IgD-negative memory B cell (primary cell): ENCODE results near the gene BICDL2. TPM values are rescaled to one million over a fixed set of nuclear protein-coding genes. Genes with fewer than 3 reads are reported as not detected.
"Not testable (repeated sequence)": the region's sequence is repeated elsewhere in the genome, so short reads cannot be mapped to it uniquely, and the experiment has no call there.

Experiments
- H3K27ac Mint-ChIP-seq, 3 donors: one replicate each; pipeline ENCODE4 v1.8.0; 2020 to 2022; ENCODE audit warnings: mild to moderate bottlenecking in 3 of 3, mixed read lengths in 3 of 3, moderate library complexity in 1 of 3
- H3K27me3 Mint-ChIP-seq: one replicate; pipeline ENCODE4 v1.8.0; 2021; ENCODE audit warnings: mixed read lengths
- H3K36me3 Mint-ChIP-seq: one replicate; pipeline ENCODE4 v1.8.0; 2020; ENCODE audit warnings: mild to moderate bottlenecking, mixed read lengths
- H3K4me1 Mint-ChIP-seq, 3 donors: one replicate each; pipeline ENCODE4 v1.8.0; 2020 to 2022; ENCODE audit warnings: mixed read lengths in 3 of 3, mild to moderate bottlenecking in 1 of 3
- H3K4me3 Mint-ChIP-seq, 4 donors: one replicate each; pipeline ENCODE4 v1.8.0; 2020 to 2022; ENCODE audit warnings: mild to moderate bottlenecking in 4 of 4, mixed read lengths in 4 of 4, moderate library complexity in 3 of 4
- H3K9me3 Mint-ChIP-seq, 3 donors: one replicate each; pipeline ENCODE4 v1.8.0; 2020 to 2021; ENCODE audit warnings: mixed read lengths in 3 of 3, mild to moderate bottlenecking in 1 of 3
- polyA plus RNA-seq: library from polyadenylated mRNA; unstranded; fragments of 300-500 nt; fragmentation: Illumina TruSeq; gene quantifications from one replicate; pipeline ENCODE4 v1.2.3, GENCODE V29; 2021

The BICDL2 gene
- not detected for polyA plus RNA-seq

GRCh38 chr16:3036726-3037315, at the start of gene BICDL2:
Gene BICDL2 (minus strand): TSS chr16:3036944. CDS start chr16:3035496, 1,448 bp downstream.
- peaks cover 0 to 11% (median 3%) of the 10 kb centered on the region in 3 donors for H3K4me1 Mint-ChIP-seq
- H3K36me3 Mint-ChIP-seq: peaks cover 3% of the 10 kb centered on the region
- H3K4me3 Mint-ChIP-seq: peak within 1 kb of the TSS in 3 of 4 donors; percentile 25 to 89 (median 86)
- H3K9me3 Mint-ChIP-seq: no peaks in the 10 kb centered on the region
- H3K27ac Mint-ChIP-seq: no peak within 1 kb of the TSS
- H3K27me3 Mint-ChIP-seq: peaks cover 54% of the 10 kb centered on the region

- H3K36me3 Mint-ChIP-seq: no peaks in the 10 kb centered on the region
- H3K4me1 Mint-ChIP-seq: no peaks in the 10 kb centered on the region
- no peaks in the 10 kb centered on the region for H3K9me3 Mint-ChIP-seq
- peaks cover 3% of the 10 kb centered on the region for H3K27me3 Mint-ChIP-seq
- H3K4me3 Mint-ChIP-seq: no peak overlapping the region
- no peak overlapping the region for H3K27ac Mint-ChIP-seq
These were observed 49.3 kb upstream of the BICDL2 start for GRCh38 chr16:3085868-3086595.

DNA sequence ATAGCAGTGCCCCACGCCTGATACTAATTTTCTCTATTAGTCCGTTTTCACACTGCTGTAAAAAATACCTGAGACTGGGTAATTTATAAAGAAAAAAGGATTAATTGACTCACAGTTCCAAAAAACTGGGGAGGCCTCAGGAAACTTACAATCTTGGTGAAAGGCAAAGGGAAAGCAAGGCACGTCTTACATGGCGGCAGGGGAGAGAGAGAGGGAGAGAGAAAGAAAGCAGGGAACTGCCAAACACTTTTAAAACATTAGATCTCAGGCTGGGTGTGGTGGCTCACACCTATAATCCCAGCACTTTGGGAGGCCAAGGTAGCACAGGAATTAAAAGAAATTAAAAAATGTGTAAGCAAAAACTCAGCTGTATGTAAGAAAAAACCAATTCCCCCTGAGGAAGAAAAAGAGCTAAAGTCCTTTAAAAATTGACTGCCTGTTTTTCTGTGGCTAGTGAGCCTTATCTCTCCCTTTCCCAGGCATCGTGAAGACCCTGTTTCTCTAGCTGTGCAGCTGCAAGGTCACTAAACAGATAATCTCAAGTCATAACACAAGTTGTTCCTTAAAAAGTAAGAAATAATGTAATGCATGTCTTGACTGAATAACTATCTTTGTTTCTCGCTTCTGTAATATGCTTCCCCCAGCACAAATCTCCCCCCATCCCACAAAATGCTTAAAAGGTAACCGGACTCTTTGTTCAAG, 48.4 kb upstream of the BICDL2 start:
- no peaks in the 10 kb centered on the region for H3K9me3 Mint-ChIP-seq
- peak overlapping the region in 1 of 4 donors; percentile 37 for H3K4me3 Mint-ChIP-seq
- H3K36me3 Mint-ChIP-seq: no peaks in the 10 kb centered on the region
- no peaks in the 10 kb centered on the region for H3K4me1 Mint-ChIP-seq
- peaks cover 3% of the 10 kb centered on the region for H3K27me3 Mint-ChIP-seq
- no peak overlapping the region for H3K27ac Mint-ChIP-seq

- H3K36me3 Mint-ChIP-seq: no peaks in the 10 kb centered on the region
- H3K4me1 Mint-ChIP-seq: no peaks in the 10 kb centered on the region
- H3K4me3 Mint-ChIP-seq: peak overlapping the region in 1 of 4 donors; percentile 37
- no peak overlapping the region for H3K27ac Mint-ChIP-seq
- peaks cover 0 to 1% (median 0%) of the 10 kb centered on the region in 3 donors for H3K9me3 Mint-ChIP-seq
- H3K27me3 Mint-ChIP-seq: peaks cover 3% of the 10 kb centered on the region
These were observed 47.7 kb upstream of the BICDL2 start for GRCh38 chr16:3084491-3084890.

- H3K27ac Mint-ChIP-seq, H3K27me3 Mint-ChIP-seq, H3K9me3 Mint-ChIP-seq, H3K4me3 Mint-ChIP-seq, H3K36me3 Mint-ChIP-seq, H3K4me1 Mint-ChIP-seq: not testable (repeated sequence)
These were observed 46.7 kb upstream of the BICDL2 start for GRCh38 chr16:3083408-3083807.

DNA sequence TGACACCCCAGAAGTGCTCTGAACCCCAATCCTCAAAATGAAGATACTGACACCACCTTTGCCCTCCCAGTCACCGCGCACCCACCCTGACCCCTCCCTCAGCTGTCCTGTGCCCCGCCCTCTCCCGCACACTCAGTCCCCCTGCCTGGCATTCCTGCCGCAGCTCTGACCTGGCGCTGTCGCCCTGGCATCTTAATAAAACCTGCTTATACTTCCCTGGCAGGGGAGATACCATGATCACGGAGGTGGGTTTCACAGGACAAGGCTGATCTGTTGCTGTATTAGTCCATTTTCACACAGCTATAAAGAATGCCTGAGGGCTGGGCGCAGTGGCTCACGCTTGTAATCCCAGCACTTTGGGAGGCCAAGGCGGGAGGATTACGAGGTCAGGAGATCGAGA, 45.2 kb upstream of the BICDL2 start:
- not testable (repeated sequence) for H3K36me3 Mint-ChIP-seq, H3K27ac Mint-ChIP-seq, H3K9me3 Mint-ChIP-seq, H3K4me1 Mint-ChIP-seq, H3K4me3 Mint-ChIP-seq, H3K27me3 Mint-ChIP-seq

GRCh38 chr16:3080024-3080423, 43.3 kb upstream of the BICDL2 start:
- peaks cover 8 to 20% (median 14%) of the 10 kb centered on the region in 3 donors for H3K4me1 Mint-ChIP-seq
- H3K9me3 Mint-ChIP-seq: peaks cover 1 to 4% (median 2%) of the 10 kb centered on the region in 3 donors
- no peaks in the 10 kb centered on the region for H3K36me3 Mint-ChIP-seq
- H3K27ac Mint-ChIP-seq: no peak overlapping the region
- no peaks in the 10 kb centered on the region for H3K27me3 Mint-ChIP-seq
- H3K4me3 Mint-ChIP-seq: no peak overlapping the region

DNA sequence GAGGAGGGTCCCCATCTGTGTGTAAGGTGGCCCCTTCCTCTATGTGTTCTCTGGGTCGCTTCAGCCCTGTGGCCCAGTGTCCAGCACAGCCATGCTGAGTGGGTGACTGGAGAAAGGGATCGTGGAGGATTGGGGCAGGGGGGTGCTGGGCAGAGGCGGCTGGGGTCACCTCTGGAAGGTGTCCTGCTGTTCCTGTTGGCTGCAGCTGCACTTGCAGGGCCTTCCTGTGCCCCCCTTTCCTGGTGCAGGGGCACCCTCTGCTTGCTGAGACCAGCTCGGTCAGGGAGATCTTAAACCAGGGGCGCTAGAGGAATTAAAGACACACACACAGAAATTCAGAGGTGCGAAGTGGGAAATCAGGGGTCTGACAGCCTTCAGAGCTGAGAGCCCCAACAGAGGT, 39.8 kb upstream of the BICDL2 start:
- Mint-ChIP-seq H3K4me3 (peak overlapping the region in 2 of 4 donors; percentile 34 to 89), H3K27ac (peak overlapping the region in 2 of 3 donors; percentile 9 to 56), H3K36me3 (no peaks in the 10 kb centered on the region), H3K9me3 (peaks cover 1 to 4% (median 4%) of the 10 kb centered on the region in 3 donors), H3K27me3 (no peaks in the 10 kb centered on the region), H3K4me1 (peaks cover 11 to 39% (median 29%) of the 10 kb centered on the region in 3 donors)

GRCh38 chr16:3075946-3076345, 39.2 kb upstream of the BICDL2 start:
- Mint-ChIP-seq H3K4me1 (peaks cover 11 to 41% (median 29%) of the 10 kb centered on the region in 3 donors), H3K27ac (peak overlapping the region in 1 of 3 donors; percentile 94)
- not testable (repeated sequence) for H3K27me3 Mint-ChIP-seq, H3K36me3 Mint-ChIP-seq, H3K4me3 Mint-ChIP-seq, H3K9me3 Mint-ChIP-seq

- Mint-ChIP-seq H3K36me3 (no peaks in the 10 kb centered on the region), H3K4me3 (peak overlapping the region in 2 of 4 donors; percentile 80 to 89), H3K4me1 (peaks cover 11 to 41% (median 29%) of the 10 kb centered on the region in 3 donors), H3K9me3 (peaks cover 1 to 4% (median 4%) of the 10 kb centered on the region in 3 donors), H3K27me3 (no peaks in the 10 kb centered on the region), H3K27ac (peak overlapping the region; percentile 2 to 94 (median 60))
These were observed 38.8 kb upstream of the BICDL2 start for GRCh38 chr16:3075523-3075915.

- peaks cover 11 to 41% (median 29%) of the 10 kb centered on the region in 3 donors for H3K4me1 Mint-ChIP-seq
- H3K9me3 Mint-ChIP-seq: peaks cover 1 to 4% (median 4%) of the 10 kb centered on the region in 3 donors
- no peaks in the 10 kb centered on the region for H3K27me3 Mint-ChIP-seq
- H3K36me3 Mint-ChIP-seq: no peaks in the 10 kb centered on the region
- H3K27ac Mint-ChIP-seq: peak overlapping the region; percentile 2 to 94 (median 60)
- peak overlapping the region; percentile 1 to 89 (median 68) for H3K4me3 Mint-ChIP-seq
These were observed 38.2 kb upstream of the BICDL2 start for GRCh38 chr16:3074860-3075522.

DNA sequence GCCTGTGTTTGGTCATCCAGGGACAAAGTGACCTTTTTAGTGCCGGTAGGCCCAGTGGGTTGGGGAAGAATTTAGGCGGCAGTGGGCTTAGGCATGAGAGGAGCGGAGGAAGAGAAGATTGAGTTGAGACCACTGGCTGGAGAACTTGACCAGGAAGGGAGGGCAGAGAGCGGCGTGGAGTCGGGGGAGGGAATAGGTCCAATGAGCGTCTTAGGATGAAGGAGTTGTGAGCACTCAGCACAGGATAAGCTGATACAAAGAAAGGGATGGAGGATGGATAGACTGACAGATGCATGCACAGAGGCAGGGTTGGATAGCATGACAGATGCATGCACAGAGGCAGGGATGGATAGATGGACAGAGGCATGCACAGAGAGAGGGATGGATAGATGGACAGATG, 36.7 kb upstream of the BICDL2 start:
- Mint-ChIP-seq H3K4me1 (peaks cover 11 to 41% (median 29%) of the 10 kb centered on the region in 3 donors), H3K9me3 (peaks cover 0 to 4% (median 4%) of the 10 kb centered on the region in 3 donors), H3K27me3 (no peaks in the 10 kb centered on the region), H3K4me3 (peak overlapping the region in 3 of 4 donors; percentile 38 to 89 (median 63)), H3K36me3 (no peaks in the 10 kb centered on the region), H3K27ac (no peak overlapping the region)

GRCh38 chr16:3072576-3073263, 36.0 kb upstream of the BICDL2 start:
- not testable (repeated sequence) for H3K27me3 Mint-ChIP-seq, H3K9me3 Mint-ChIP-seq, H3K36me3 Mint-ChIP-seq, H3K27ac Mint-ChIP-seq
- peak overlapping the region in 1 of 4 donors; percentile 63 for H3K4me3 Mint-ChIP-seq
- peaks cover 11 to 39% (median 29%) of the 10 kb centered on the region in 3 donors for H3K4me1 Mint-ChIP-seq

DNA sequence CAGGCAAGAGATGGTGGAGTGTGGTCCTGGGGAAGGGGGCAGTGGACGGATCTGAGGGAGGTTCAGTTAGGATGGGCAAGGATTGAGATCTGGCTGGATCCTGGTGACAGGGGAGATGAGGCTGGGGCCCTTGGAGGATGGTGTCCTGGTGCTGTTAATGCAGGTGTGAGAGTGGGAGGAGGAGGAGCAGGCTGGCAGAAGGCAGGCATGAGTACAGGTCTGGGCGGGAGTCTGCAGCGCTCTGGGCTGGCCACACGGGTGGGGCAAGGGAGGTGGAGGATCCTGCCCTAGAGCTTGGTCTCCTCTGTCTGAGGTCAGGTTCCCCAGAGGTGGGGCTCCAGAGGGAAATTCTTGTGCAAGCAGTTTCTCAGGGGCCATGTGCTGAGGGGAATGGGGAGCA, 35.4 kb upstream of the BICDL2 start:
- not testable (repeated sequence) for H3K27me3 Mint-ChIP-seq, H3K27ac Mint-ChIP-seq, H3K9me3 Mint-ChIP-seq, H3K36me3 Mint-ChIP-seq
- peaks cover 10 to 38% (median 29%) of the 10 kb centered on the region in 3 donors for H3K4me1 Mint-ChIP-seq
- H3K4me3 Mint-ChIP-seq: peak overlapping the region in 2 of 4 donors; percentile 70 to 77
